Activated CD4-positive, alpha-beta T cell treated with anti-CD3 and anti-CD28 coated beads for 4 hours (primary cell): ENCODE data around the gene RAB20.

Experiments used
- DNase-seq, 2 donors: peaks; one replicate each; pipeline ENCODE4 v3.0.0-alpha.2; 2020

Gene RAB20

DNA sequence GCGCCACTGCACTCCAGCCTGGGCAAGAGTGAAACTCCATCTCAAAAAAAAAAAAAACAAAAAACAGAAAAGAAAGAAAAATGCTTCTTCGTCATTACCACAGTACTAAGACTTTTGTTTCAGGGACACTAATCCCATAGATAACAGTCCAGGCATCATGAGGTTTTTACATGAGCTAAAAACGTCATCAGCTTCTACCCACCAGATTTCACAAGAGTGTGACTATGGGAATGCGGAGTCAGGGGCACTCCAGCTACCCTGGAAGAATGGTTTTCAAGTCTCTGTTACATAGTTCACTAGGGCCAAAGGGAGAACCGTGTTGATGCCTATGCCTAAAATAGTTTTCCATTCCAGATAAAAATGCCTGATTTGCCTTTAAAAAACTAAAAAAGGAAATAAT, 33.2 kb downstream of the RAB20 start:
- no peak for DNase-seq

DNA sequence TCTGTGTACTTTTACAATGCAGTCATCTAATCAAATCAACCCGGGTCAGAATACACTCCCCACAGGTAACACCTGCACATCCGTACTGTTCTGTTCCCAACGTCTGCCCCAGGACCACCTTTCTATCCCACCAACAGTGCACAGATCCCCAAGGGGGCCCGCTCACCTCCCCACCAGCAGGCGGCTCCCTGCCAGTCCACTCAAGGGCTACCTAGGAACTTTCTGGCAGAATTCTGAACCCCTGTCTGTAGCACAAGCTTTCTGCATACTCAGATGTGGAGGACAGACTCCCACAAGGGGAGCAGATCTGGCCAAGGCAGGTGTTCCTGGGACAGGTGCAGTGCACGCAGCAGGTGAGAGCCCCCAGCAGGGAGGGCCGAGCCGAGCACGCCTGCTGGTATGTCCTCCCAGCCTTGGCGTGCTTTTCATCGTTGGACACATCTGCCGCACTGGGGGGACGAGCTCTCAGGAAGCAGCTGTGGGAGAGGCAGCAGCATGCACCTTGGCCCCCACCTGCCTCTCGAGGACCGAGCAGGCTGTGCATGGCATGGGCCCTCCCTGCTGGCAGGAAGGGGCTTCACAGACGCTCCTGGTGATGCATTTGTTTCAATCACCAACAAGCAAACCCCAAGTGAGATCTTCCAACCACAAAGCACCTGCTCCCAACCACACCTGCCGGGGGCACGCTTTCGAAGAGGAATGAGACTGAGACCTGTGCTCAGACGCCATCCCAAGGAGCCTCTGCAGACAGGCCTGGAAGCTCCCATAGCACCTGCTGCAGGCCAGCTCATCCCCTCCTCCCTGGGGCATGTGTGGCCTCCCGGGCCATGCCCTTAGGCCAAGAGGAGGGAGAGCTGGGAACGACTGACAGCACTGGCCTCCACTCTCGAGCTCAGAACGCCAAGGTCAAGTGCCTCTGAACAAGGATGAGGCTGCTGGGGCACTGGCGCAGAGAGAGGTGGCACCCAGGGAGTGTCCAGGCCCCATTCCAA, 35.9 kb downstream of the RAB20 start:
- DNase-seq, result no peak

DNA sequence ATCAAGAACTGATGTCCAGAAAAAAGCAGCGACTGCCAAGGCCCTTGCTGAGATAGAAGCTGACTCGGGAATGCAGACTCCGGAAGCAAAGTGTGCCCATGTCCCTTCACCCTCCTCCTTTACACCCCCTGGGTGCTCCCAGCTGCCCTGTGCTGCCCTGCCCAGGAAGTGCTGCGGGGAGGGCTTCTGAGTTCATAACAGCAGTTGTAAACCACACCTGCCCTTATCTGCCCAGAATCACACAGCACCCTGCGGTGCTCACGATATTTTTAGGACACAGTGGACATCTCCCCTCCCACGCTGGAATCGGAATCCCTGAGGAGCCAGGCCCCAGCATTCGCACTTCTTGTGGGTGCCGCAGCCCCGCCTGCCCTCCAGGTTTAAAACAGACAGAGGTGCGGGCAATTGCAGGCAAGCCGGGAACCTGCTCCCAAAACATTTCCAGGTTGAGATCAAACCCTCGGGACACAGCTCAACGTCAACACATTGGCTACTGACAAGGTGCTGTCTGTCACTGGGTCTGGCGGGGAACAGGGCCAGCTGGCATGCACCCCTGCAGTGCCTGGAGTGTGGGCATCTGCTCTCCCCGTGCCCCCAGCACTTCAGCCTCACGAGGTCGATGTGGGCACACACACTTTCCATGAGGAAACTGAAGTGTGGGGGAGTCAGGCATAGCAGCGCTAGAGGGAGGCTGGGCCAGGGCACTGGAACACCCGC, 36.8 kb downstream of the RAB20 start:
- DNase-seq, result no peak

DNA sequence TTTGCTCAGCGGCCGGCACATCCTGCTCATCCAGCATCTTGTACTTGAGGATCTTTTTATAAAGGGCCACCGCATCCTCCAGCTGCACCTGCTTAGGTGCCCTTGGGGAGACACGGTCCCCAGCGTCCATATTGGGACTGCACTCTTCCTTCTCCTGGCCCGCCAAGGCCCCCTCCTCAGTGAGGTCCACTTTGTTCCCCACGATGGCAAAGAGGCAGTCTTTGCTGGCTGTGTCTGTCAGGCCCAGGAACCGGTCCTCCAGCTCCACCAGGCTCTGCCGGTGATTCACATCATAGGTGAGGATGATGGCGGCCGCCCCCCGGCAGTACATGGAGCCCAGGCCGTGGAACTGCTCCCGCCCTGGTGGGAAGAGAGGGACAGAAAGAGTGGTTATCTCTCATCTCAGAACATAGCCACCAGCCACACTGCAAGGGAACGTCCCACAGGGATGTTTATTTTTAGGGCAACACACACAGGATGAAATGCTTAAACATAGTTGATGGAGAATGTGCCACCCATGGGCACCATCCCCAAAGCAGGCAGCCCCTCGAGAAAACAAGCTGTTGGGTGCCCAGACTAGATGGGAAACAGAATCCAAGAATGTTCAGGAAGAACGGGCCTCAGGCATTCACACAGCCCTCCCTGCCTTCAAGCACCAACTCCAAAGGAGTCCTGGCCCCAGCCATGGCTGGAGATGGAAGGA, 37.5 kb downstream of the RAB20 start:
- DNase-seq, result no peak

DNA sequence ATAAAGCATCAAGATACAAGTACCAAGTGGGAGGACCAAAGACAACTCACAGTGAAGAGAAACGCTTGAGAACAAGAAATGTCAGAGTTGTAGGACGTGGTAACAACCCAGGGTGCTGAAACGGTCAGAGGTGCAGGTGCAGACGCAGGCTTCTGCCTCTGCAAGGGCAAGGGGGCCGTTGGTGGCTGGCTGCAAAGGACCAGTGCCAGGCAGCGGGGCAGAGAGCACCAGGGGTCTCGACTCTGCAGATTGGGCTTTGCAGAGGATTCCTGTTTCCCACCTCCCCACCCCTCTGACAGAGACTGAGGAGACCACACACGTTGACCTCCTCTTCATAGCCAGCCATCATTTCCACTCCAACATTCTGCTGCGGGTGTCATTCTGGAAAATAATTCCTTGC, 38.3 kb downstream of the RAB20 start:
- DNase-seq, result no peak

DNA sequence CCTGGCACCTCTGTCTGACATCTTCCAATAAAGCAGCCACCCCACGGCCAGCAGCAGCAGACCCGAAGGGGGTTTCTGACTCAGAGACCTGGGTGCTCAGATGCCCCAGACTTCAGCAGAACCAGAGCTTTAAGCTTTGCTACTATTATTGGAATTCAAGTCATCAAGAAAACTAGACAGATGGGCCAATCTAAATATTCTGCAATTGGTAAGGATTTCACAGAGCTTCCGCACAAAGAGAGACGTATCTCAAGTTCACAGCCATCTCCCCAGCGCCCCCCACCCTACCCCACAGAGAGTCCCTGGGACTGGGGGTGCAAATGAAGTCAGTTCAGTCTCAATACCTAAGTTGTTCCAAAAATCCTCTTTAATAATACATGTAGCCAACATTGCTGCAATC, 38.8 kb downstream of the RAB20 start:
- no peak for DNase-seq

DNA sequence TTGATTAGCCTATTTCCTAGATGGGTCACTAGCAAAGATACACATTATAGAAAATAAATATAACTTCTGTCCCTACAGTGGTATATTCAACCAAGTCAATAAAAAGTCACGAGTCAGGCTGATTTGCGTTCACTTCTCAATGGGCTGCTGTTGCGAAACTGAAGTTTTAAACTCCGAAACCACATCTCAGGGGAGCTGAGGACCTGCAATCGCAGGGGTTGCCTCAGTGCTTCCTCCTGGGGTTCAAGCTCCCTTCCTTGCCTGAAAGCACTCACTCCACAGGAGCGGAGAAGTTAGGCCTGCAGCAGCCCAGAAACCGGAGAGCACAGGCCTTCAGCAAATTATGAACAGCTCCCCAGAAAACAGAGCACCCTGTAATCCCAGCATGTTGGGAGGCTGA, 39.6 kb downstream of the RAB20 start:
- no peak for DNase-seq

DNA sequence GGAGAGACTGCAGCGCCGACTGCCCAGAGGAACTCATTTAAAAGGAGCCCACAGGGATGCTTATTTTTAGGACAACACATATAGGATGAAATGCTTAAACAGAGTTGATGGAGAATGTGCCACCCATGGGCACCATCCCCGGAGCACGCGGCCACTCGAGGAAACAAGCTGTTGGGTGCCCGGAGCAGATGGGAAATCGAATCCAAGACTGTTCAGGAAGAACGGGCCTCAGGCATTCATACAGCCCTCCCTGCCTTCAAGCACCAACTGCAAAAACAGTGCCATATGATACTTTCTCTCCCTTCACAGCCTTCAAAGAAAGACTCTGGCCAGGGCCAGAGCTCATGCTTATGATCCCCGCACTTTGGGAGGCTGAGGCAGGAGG, 40.2 kb downstream of the RAB20 start:
- DNase-seq, result no peak

DNA sequence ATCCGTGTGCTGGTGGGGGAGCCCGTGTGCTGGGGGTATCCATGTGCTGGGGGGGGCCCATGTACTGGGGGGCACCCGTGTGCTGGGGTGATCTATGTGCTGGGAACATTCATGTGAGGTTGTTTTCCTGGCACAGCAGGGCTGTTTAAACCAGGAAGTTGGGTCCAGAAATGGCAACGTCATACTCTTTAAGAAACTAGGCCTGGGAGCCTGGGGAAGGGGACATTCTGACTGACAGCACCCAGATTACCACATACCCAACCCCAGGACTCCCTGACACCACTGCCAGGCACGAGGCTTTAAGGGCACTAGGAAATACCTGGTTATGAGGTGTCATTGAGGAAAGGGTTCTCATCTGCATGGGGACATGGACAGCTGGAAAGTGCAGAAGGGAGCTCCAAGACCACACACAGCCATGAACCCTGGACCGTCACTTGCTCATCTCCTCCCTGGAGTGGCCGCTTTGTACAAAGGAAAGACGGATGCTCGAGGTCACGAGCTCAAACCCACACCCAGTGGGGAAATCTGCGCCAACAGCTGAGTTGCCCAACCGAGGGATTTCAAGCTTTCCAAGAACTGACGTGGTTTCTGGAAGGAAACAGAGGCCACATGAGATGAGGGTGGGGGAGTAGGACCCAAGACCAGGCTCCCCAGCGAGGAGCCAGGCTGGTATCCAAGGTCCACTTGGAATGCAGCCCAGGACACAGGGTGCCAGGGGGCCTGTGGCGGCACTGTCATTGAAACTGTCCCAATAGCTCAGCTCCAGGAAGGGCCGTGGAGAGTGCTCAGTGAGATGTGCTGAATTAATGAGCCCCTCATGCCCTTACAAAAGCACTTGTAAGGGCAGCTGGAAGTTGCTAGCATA, 40.9 kb downstream of the RAB20 start:
- no peak for DNase-seq

DNA sequence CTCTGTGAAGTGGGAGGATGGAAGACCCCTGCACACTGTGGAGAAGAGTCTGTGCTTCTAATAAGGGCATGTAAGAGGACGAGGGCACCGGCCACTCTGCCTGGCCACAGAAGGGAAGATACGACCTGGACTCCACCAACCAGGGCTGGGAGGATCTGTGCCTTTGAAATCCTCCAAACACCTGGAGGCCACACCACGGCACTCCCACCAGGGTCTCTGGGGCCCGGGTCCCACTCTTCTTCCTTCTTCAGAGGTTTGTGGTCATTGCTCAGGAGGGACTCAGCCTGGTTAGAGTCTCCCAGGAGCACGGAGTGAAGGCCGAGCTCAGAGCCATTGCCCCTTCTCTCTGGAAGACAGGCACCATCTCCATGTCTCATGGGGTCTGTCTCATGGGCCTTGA, 42.0 kb downstream of the RAB20 start:
- DNase-seq, result no peak

DNA sequence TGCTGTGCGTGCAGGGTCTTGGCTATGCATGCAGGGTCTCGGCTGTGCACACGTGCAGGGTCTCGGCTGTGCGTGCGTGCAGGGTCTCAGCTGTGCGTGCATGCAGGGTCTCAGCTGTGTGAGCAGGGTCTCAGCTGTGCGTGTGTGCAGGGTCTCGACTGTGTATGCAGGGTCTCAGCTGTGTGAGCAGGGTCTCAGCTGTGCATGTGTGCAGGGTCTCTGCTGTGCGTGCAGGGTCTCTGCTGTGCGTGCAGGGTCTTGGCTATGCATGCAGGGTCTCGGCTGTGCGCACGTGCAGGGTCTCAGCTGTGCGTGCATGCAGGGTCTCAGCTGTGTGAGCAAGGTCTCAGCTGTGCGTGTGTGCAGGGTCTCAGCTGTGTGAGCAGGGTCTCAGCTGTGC, 42.5 kb downstream of the RAB20 start:
- DNase-seq, result no peak

DNA sequence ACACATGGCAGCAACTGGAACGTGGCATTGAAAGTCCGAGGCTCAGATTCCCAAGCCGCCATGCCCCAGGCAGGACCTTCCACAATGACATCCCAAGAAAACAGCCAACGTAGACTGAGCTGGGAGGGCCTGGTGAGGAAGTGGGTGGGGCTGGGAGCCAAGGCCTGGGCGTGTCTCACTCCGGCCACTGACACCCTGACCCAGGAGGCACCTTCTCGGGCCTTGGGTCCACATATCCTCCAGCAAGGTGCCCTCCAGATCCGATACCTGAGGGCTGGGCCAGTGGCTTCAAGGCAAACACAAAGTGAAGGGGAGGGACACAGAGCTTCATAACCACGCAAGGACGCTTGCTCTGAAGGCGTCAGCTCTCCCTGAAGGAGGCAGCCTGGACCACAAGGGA, 43.0 kb downstream of the RAB20 start:
- no peak for DNase-seq

DNA sequence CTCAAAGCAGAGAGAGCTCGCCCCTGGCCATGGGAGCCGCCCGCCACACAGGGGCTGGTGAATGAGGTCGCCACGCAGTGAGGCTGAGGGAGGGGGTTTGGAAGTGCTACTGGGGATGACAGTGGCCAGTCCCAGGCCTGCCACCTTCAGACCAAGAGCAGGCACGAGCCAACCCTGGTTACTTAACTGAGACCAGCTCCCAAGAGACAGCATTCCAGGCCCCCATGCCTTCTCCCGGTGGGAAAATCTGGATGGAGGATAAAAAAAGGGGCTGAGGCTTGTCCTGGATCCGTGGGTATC, 43.3 kb downstream of the RAB20 start:
- no peak for DNase-seq

DNA sequence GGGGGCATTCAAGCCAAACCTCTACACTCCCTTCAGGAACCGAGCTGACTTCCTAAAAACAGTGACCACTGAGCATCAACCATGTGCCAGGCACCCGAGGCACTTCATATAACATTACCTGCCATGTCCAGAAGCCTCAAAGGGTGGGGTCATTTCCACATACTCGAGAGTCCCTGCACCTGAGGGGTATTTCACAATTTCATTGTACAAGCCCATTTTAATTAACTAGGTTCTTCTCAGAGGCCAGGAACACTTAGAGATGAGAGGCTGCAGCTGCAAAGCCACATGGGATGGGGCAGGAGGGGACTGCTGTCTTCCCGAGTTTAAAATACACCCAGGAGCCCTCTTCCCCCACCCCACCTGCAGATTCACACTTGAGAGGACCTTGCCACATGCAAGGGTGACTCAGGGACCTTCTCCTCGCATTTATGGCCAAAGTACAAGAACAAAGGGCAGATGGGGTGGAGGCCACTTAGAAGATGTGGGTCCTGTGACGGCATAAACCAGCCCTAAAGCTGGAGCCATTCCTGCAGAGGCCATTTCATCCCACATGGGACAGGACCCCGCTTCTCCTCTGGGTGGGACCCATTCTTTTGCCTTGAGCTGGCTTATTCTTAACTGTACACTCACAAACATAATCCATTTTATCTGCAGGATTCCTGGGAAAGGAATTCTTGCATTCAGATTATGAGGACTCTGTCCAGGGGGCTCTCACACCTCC, 43.9 kb downstream of the RAB20 start:
- DNase-seq, result no peak

DNA sequence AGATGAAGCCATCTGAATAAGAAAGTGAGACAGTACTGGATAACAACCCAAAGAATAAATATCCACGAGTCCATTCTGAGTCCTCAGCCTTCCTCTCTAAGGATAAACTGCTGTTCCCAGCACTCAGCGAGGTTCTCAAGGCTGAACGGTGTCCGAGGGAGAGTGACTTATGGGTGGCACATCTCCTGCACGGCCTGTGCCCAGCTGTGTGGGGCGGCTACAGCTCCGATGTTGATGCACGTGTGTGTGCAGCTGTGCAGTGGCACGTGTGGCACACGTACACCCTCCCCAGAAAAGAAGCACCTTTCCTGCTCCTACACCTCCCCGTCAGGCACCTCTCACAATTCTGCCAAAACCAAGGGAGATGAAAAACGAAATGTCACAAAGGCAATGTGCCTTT, 45.0 kb downstream of the RAB20 start:
- no peak for DNase-seq

DNA sequence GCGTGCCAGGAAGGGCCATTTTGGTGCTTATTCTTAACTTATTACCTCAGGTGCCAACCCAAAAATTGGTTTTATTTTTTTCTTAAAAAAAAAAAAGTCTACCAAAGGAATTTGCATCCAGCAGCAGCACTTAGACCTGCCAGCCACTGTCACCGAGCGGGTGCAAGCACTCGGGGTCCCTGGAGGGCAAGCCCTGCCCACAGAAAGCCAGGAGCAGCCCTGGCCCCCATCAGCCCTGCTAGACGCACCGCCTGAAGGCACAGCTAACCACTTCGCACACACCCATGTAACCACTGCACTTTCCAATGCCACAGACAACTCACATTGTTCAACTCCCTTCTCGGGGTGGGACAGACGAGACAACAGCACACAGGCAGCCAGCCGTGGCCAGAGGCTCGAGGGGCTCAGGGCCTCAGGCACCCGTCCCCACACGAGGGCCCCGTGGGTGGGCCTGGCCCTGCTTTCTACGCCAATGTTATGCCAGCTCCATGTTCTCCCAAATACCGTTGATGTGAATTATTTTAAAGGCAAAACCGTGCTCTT, 49.3 kb downstream of the RAB20 start:
- no peak for DNase-seq

DNA sequence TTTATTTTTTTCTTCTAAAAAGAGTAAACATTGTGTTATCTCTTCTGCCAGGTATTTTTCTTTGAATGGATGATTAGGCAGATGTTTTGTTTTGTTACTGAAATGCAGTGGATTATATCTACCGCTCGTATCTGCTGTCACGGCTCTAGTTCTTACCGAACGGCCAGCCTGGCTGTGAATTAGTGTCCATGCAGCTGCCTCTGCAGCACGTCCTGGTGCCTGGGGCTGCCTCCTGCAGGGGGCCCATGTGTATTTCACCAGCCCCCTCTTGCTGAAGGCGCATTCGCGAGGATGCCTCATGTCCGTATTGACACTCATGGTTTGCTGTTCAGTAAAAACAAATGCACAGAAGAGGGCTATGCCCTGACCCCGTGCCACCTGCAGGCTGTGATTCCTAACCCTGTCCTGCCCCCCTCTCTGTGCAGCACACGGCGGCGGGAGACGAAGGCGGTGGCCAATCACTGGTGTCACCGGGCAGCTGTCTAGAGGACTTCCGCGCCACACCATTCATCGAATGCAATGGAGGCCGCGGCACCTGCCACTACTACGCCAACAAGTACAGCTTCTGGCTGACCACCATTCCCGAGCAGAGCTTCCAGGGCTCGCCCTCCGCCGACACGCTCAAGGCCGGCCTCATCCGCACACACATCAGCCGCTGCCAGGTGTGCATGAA, 49.9 kb downstream of the RAB20 start:
- DNase-seq, result no peak

DNA sequence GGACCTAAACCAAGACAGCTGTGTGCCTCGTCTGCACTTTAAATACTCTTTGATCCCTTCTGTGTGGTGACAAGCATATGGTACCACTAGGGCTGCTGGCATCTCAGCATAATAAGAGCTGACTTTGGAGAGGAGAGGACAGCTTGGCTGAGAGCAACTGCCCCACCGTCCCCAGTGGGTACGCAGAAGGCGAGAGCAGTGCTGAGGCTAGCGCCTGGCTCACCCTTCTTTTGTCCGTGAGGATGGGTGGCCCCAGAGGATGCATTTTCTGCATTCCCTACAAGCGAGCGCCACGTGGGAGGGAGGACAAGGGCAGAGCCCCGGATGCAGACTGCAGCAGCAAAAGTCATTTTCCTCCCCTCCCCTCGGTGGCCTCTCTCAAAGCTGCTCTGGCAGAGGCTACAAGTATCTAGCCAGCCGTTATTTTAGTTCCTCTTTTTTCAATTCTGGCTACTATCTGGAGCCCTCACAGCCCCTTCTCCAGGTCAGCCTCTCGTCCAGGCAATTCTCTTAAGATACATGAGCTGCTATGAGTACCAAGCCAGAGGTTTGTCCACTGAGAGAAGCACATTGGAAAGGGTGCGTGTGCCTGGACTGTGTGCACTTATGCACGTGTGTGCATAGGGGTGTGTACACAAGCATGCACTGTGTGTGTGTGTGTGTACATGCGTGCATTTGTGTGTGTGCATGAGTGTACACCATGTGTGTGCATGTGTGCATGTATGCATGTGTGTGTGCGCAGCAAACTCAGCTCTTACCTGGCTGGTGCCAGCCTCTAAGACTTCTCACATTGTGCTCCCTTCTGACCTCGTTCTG, 51.3 kb downstream of the RAB20 start:
- no peak for DNase-seq

DNA sequence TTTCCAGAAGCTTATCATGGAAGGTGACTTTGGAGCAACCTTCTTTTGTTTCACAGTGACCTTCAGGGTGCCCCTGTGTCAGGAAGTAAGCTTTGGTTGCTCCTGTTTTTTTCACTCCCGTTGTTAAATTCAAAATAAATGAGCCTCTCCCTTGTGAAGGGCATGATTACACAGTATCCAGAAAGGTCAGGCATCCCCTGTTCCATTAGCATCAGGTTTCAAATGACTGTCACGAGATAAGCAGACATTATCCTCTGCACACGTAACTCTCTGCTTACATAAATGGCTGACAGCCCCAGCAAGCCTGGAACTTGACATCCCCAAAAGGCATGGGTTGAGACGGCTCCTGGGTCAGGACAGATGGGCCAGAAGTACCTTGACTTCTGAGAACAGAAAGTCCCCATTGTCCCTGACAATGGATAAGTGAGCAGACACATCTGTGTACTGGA, 52.0 kb downstream of the RAB20 start:
- no peak for DNase-seq

DNA sequence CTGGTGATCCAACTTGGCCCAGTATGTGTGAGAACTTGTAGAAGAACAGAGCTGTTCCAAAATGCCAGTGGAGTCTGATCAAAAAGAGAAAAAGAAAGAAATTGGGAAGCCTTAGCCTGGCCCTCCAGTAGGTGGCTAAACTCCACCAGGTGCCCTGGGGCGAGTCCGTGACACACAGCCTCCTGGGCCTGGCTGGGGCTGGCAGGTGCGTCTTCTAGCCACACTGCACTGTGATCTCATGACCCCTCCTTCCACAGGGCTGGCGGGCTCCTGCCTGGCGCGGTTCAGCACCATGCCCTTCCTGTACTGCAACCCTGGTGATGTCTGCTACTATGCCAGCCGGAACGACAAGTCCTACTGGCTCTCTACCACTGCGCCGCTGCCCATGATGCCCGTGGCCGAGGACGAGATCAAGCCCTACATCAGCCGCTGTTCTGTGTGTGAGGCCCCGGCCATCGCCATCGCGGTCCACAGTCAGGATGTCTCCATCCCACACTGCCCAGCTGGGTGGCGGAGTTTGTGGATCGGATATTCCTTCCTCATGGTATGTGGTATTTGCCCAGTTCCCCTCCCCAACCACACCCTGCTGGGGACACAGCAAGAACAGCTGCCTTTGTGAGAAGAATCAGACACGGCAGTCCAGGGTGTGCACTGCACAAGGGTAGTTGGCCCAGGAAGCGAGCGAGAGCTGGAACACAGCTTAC, 53.7 kb downstream of the RAB20 start:
- no peak for DNase-seq
